ENCODE measurements around the gene C7orf33.

DNA sequence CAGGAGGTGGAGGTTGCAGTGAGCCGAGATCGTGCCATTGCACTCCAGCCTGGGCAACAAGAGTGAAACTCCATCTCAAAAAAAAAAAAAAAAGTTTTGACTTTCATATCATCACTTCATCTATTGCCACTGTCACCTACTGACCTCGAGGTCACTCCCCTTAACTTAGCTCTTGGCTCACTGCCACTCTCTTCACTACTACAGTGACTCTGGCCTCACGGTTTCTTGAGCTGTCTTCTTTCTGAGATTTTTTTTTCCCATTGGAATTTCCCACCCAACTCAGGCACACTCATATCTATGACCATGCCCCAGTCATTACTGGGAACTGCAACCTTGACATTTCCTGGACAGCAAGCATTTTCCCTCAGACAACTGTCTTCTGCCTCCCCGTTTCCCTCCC lies 42.6 kb upstream of the C7orf33 start:
- TF ChIP-seq CTCF (conservative IDR thresholded peaks at IDR 0.05; ENCODE audit: low read length) (no peak), EZH2phosphoT487 (IDR thresholded peaks at IDR 0.05; ENCODE audit: borderline replicate concordance, low read depth, low read length) (no peak)
